ENCODE data around the gene NME4. TPM values are rescaled to one million over a fixed set of nuclear protein-coding genes. Genes with fewer than 3 reads are reported as not detected.

The NME4 gene
- polyA plus RNA-seq, 2 of the 4 experiments (the other 2 are of a cell fraction): 239 to 349 TPM

GRCh38 chr16:373020-373598 lies 23.9 kb upstream of the NME4 start:
- WGBS (ENCODE audit: missing lambda C conversion rate): 79% methylated on average over 5 of the region's 5 CpGs
- CTCF ChIA-PET: interaction anchor here (3.5 kb wide), 1 partner anchor 11 kb away, joined by 16 read pairs; no protein-coding TSS in a partner anchor
- FAIRE-seq: no peak

GRCh38 chr16:373848-374615 lies 23.0 kb upstream of the NME4 start:
- FAIRE-seq: no peak
- CTCF ChIA-PET: interaction anchor here (1.2 to 3.2 kb wide), 2 partner anchors 12 to 308 kb away, joined by 4 to 16 read pairs; no protein-coding TSS in a partner anchor
- POLR2A ChIA-PET: no interaction called here
- no peak for TF ChIP-seq HOXA7 (CRISPR knock-in tag; IDR thresholded peaks at IDR 0.05)
- no peak for TF ChIP-seq NFE2L2 (conservative IDR thresholded peaks at IDR 0.05; ENCODE audit: low read length)
- no peak for TF ChIP-seq ELK1 (IDR thresholded peaks at IDR 0.05; ENCODE audit: low read depth, low read length)
- TF ChIP-seq FOSL2 (IDR thresholded peaks at IDR 0.05): no peak
- no peak for TF ChIP-seq FOSL2 (CRISPR knock-in tag; IDR thresholded peaks at IDR 0.05)
- no peak for TF ChIP-seq ESRRA (IDR thresholded peaks at IDR 0.05; ENCODE audit: borderline replicate concordance, low read length)
- TF ChIP-seq HOXB13 (CRISPR knock-in tag; IDR thresholded peaks at IDR 0.05; ENCODE audit: low read depth): no peak
- no peak for TF ChIP-seq HES2 (IDR thresholded peaks at IDR 0.05)
- TF ChIP-seq, protein P1, sequence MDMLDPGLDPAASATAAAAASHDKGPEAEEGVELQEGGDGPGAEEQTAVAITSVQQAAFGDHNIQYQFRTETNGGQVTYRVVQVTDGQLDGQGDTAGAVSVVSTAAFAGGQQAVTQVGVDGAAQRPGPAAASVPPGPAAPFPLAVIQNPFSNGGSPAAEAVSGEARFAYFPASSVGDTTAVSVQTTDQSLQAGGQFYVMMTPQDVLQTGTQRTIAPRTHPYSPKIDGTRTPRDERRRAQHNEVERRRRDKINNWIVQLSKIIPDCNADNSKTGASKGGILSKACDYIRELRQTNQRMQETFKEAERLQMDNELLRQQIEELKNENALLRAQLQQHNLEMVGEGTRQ (IDR thresholded peaks at IDR 0.05): no peak
- no peak for TF ChIP-seq GATA3 (IDR thresholded peaks at IDR 0.05; ENCODE audit: borderline replicate concordance)
- TF ChIP-seq CEBPB (IDR thresholded peaks at IDR 0.05): no peak
- TF ChIP-seq CHD4 (IDR thresholded peaks at IDR 0.05; ENCODE audit: borderline replicate concordance): no peak
- no peak for TF ChIP-seq HDAC2 (IDR thresholded peaks at IDR 0.05)
- TF ChIP-seq ATOH8 (CRISPR knock-in tag; IDR thresholded peaks at IDR 0.05; ENCODE audit: low read depth): no peak
- TF ChIP-seq RNF2 (IDR thresholded peaks at IDR 0.05; ENCODE audit: borderline replicate concordance, low read depth): no peak
- TF ChIP-seq HMGXB4 (CRISPR knock-in tag; IDR thresholded peaks at IDR 0.05; ENCODE audit: borderline replicate concordance): no peak
- no peak for TF ChIP-seq RCOR1 (IDR thresholded peaks at IDR 0.05; ENCODE audit: low read depth, low read length)
- TF ChIP-seq KDM5A (IDR thresholded peaks at IDR 0.05): no peak
- no peak for TF ChIP-seq TFCP2L1 (CRISPR knock-in tag; IDR thresholded peaks at IDR 0.05)
- no peak for TF ChIP-seq RFX5 (IDR thresholded peaks at IDR 0.05)

More at GRCh38 chr16:373020-373598, 23.9 kb upstream of the NME4 start:
- POLR2A ChIA-PET: no interaction called here
- Histone ChIP-seq H3K4me2 (no peak overlapping the region), H3K27ac (no peak overlapping the region), H3K4me3 (no peak overlapping the region), H3K4me1 (peaks cover 17% of the 10 kb centered on the region; the same call in 2 of the 3 replicates), H3K9me3 (no peaks in the 10 kb centered on the region)
- DNase-seq (ENCODE audit: low read depth in 1 of 2, low spot score in 1 of 2) (no peak), ATAC-seq (no peak)
- TF ChIP-seq CHD4 (IDR thresholded peaks at IDR 0.05; ENCODE audit: borderline replicate concordance) (no peak), GATA3 (IDR thresholded peaks at IDR 0.05; ENCODE audit: borderline replicate concordance) (no peak), RCOR1 (IDR thresholded peaks at IDR 0.05; ENCODE audit: low read depth, low read length) (no peak), RAD21 (conservative IDR thresholded peaks at IDR 0.05 in 1 of 2, IDR thresholded peaks at IDR 0.05 in 1 of 2) (no peak), POLR2A (IDR thresholded peaks at IDR 0.05; ENCODE audit: low read length) (no peak), CHD2 (IDR thresholded peaks at IDR 0.05; ENCODE audit: low read length, partially characterized antibody) (no peak), NFE2L2 (conservative IDR thresholded peaks at IDR 0.05; ENCODE audit: low read length) (no peak), PHF8 (IDR thresholded peaks at IDR 0.05; ENCODE audit: borderline replicate concordance, low read depth) (no peak), ATOH8 (CRISPR knock-in tag; IDR thresholded peaks at IDR 0.05; ENCODE audit: low read depth) (no peak), FOSB (CRISPR knock-in tag; IDR thresholded peaks at IDR 0.05) (no peak), NPAS2 (CRISPR knock-in tag; IDR thresholded peaks at IDR 0.05; ENCODE audit: borderline replicate concordance) (no peak), ZSCAN20 (CRISPR knock-in tag; IDR thresholded peaks at IDR 0.05) (no peak)
- TF ChIP-seq, protein P2, sequence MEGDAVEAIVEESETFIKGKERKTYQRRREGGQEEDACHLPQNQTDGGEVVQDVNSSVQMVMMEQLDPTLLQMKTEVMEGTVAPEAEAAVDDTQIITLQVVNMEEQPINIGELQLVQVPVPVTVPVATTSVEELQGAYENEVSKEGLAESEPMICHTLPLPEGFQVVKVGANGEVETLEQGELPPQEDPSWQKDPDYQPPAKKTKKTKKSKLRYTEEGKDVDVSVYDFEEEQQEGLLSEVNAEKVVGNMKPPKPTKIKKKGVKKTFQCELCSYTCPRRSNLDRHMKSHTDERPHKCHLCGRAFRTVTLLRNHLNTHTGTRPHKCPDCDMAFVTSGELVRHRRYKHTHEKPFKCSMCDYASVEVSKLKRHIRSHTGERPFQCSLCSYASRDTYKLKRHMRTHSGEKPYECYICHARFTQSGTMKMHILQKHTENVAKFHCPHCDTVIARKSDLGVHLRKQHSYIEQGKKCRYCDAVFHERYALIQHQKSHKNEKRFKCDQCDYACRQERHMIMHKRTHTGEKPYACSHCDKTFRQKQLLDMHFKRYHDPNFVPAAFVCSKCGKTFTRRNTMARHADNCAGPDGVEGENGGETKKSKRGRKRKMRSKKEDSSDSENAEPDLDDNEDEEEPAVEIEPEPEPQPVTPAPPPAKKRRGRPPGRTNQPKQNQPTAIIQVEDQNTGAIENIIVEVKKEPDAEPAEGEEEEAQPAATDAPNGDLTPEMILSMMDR (IDR thresholded peaks at IDR 0.05): no peak

More at GRCh38 chr16:373848-374615, 23.0 kb upstream of the NME4 start:
- WGBS (ENCODE audit: missing lambda C conversion rate): 92% methylated on average over 34 of the region's 44 CpGs
- Histone ChIP-seq H3K9me3 (no peaks in the 10 kb centered on the region), H3K4me2 (no peak overlapping the region), H3K27ac (no peak overlapping the region), H3K4me3 (no peak overlapping the region), H3K4me1 (peaks cover 16% of the 10 kb centered on the region; the same call in 2 of the 3 replicates)
- no peak for DNase-seq (ENCODE audit: low read depth in 1 of 2, low spot score in 1 of 2)
- ATAC-seq: no peak
